K562 (cell line): ENCODE data around the gene PDK1. TPM values are rescaled to one million over a fixed set of nuclear protein-coding genes. Genes with fewer than 3 reads are reported as not detected.

ENCODE experiments used
- CXXC5 ChIP-seq: fragments of 250-450 bp; sonication (Bioruptor Pico); IDR thresholded peaks from 2 replicates; pipeline ENCODE4 v1.8.0; 2022; ENCODE audit warnings: inconsistent platforms, mild to moderate bottlenecking, moderate library complexity
- E2F4 ChIP-seq: sonication (generic); formaldehyde crosslinking; IDR thresholded peaks from 2 replicates; pipeline ENCODE4 v1.8.0; 2022; ENCODE audit warnings: mild to moderate bottlenecking, low read depth, missing genetic modification reagents
- HOXB6 ChIP-seq: fragments of 250-450 bp; sonication (Bioruptor Pico); IDR thresholded peaks from 2 replicates; pipeline ENCODE4 v1.5.1; 2022; ENCODE audit warnings: mild to moderate bottlenecking, borderline replicate concordance
- ILK ChIP-seq: fragments of 450-650 bp; IDR thresholded peaks from 2 replicates; pipeline ENCODE4 v1.6.1; 2016; ENCODE audit warnings: missing genetic modification characterization, low read depth, mild to moderate bottlenecking, missing compliant biosample characterization, moderate library complexity, borderline replicate concordance
- MYBL2 ChIP-seq, 2 experiments: fragments of 450-650 bp in 1 of 2; sonication (generic) in 1 of 2; formaldehyde crosslinking in 1 of 2; IDR thresholded peaks; 2 replicates each; pipeline versions ENCODE4 v1.6.1 to v1.8.1; 2017 to 2022; ENCODE audit warnings: borderline replicate concordance in 1 of 2, inconsistent platforms in 1 of 2, low read depth in 1 of 2, mild to moderate bottlenecking in 1 of 2, missing genetic modification reagents in 1 of 2, moderate library complexity in 1 of 2
- NCOA2 ChIP-seq, 2 experiments: fragments of 450-650 bp; IDR thresholded peaks; 2 replicates each; pipeline ENCODE4 v1.6.1; 2018; ENCODE audit warnings: mild to moderate bottlenecking in 2 of 2, moderate library complexity in 1 of 2; ENCODE audit not compliant: partially characterized antibody in 2 of 2
- NFYB ChIP-seq: IDR thresholded peaks from 2 replicates; pipeline ENCODE4 v1.6.1; 2011; ENCODE audit warnings: mild to moderate bottlenecking, moderate library complexity; ENCODE audit not compliant: insufficient read length; ENCODE audit errors: extremely low read depth
- POLR3A ChIP-seq: IDR thresholded peaks from 2 replicates; pipeline ENCODE4 v1.6.1; 2011; ENCODE audit warnings: borderline replicate concordance, mild to moderate bottlenecking, moderate library complexity; ENCODE audit not compliant: insufficient read length, insufficient read depth; ENCODE audit errors: extremely low read depth
- SNAPC5 ChIP-seq: fragments of 250-450 bp; sonication (Bioruptor Pico); IDR thresholded peaks from 2 replicates; pipeline ENCODE4 v1.8.0; 2021; ENCODE audit warnings: moderate library complexity, mild to moderate bottlenecking, inconsistent platforms
- TOE1 ChIP-seq, 2 experiments: fragments of 450-650 bp in 1 of 2; sonication (generic) in 1 of 2; formaldehyde crosslinking in 1 of 2; IDR thresholded peaks; 2 replicates each; pipeline versions ENCODE4 v1.7.1 to v1.8.0; 2016 to 2022; ENCODE audit warnings: borderline replicate concordance in 2 of 2, mild to moderate bottlenecking in 2 of 2, antibody characterized with exemption in 1 of 2, inconsistent platforms in 1 of 2, low read depth in 1 of 2, missing genetic modification reagents in 1 of 2, moderate library complexity in 1 of 2
- ZBTB1 ChIP-seq: sonication (generic); formaldehyde crosslinking; IDR thresholded peaks from 2 replicates; pipeline ENCODE4 v1.8.1; 2023; ENCODE audit warnings: missing genetic modification reagents, low read depth, mild to moderate bottlenecking, borderline replicate concordance
- ZC3H4 ChIP-seq: sonication (generic); formaldehyde crosslinking; IDR thresholded peaks from 2 replicates; pipeline ENCODE4 v1.9.0; 2021; ENCODE audit warnings: missing genetic modification reagents, borderline replicate concordance
- ZNF280A ChIP-seq: fragments of 450-650 bp; IDR thresholded peaks from 2 replicates; pipeline ENCODE4 v1.6.1; 2018; ENCODE audit warnings: mild to moderate bottlenecking, low read depth; ENCODE audit not compliant: partially characterized antibody
- ZNF609 ChIP-seq: sonication (generic); formaldehyde crosslinking; IDR thresholded peaks from 2 replicates; pipeline ENCODE4 v1.8.1; 2023; ENCODE audit warnings: missing genetic modification reagents, mild to moderate bottlenecking, borderline replicate concordance
- ZNF75A ChIP-seq: fragments of 450-650 bp; formaldehyde crosslinking; IDR thresholded peaks from 2 replicates; pipeline ENCODE4 v1.4.0; 2020; ENCODE audit warnings: mild to moderate bottlenecking
- polyA plus RNA-seq, 8 experiments: library from polyadenylated mRNA; depleted of rRNA in 4 of 8; stranded (reverse) in 5 of 8; unstranded in 3 of 8; fragments of >200 nt; fragmentation: Nextera tagmentation in 2 of 8; fragmentation: Illumina TruSeq in 1 of 8; extraction: Ambion mirVana in 2 of 8; extraction: Trizol in 1 of 8; gene quantifications; 2 replicates each; pipeline versions ENCODE4 v1.2.1 to v1.2.3, GENCODE V29; 2011 to 2014; ENCODE audit warnings: inconsistent platforms in 1 of 8, missing spikeins in 1 of 8
- total RNA-seq, 7 experiments: library from RNA; depleted of rRNA in 6 of 7; stranded (reverse); fragments of >200 nt in 6 of 7; fragmentation: Illumina TruSeq in 2 of 7; extraction: Trizol in 2 of 7; gene quantifications; 2 replicates each; pipeline versions ENCODE4 v1.2.1 to v1.2.3, GENCODE V29; 2011 to 2021; ENCODE audit warnings: low replicate concordance in 1 of 7

Gene PDK1
- total and polyA plus RNA-seq, 9 of the 15 experiments (the other 6 are each of a cell fraction or from before 2014, with no cell fraction given): 3.5 to 176 (median 13.9) TPM

GRCh38 chr2:172555522-172556283 lies at the start of gene PDK1 (continued):
- peak; percentile 37; the same call in 1 of the 2 replicates for TF ChIP-seq ZBTB1
- TF ChIP-seq ZNF280A: no peak
- no peak for TF ChIP-seq ZC3H4 (CRISPR knock-in tag)
- no peak for TF ChIP-seq SNAPC5 (CRISPR knock-in tag)
- no peak for TF ChIP-seq POLR3A
- peak; percentile 36; the same call in 1 of the 2 replicates for TF ChIP-seq TOE1 (IDR thresholded peaks at IDR 0.05; ENCODE audit: borderline replicate concordance)
- TF ChIP-seq TOE1 (CRISPR knock-in tag; IDR thresholded peaks at IDR 0.05; ENCODE audit: borderline replicate concordance, low read depth): no peak
- TF ChIP-seq NCOA2 (IDR thresholded peaks at IDR 0.05; ENCODE audit: partially characterized antibody in 2 of 2): no peak
- no peak for TF ChIP-seq ZNF609
- TF ChIP-seq ILK (tag): no peak
- TF ChIP-seq MYBL2 (IDR thresholded peaks at IDR 0.05; ENCODE audit: low read depth): no peak
- no peak for TF ChIP-seq MYBL2 (CRISPR knock-in tag; IDR thresholded peaks at IDR 0.05; ENCODE audit: borderline replicate concordance)
- no peak for TF ChIP-seq NFYB
- peak; percentile 93 for TF ChIP-seq CXXC5 (CRISPR knock-in tag)
- TF ChIP-seq ZNF75A (CRISPR knock-in tag): no peak
- TF ChIP-seq HOXB6 (CRISPR knock-in tag): no peak
- peak; percentile 78 for TF ChIP-seq E2F4 (CRISPR knock-in tag)
